ENCODE results near the gene SMARCAD1.

DNA sequence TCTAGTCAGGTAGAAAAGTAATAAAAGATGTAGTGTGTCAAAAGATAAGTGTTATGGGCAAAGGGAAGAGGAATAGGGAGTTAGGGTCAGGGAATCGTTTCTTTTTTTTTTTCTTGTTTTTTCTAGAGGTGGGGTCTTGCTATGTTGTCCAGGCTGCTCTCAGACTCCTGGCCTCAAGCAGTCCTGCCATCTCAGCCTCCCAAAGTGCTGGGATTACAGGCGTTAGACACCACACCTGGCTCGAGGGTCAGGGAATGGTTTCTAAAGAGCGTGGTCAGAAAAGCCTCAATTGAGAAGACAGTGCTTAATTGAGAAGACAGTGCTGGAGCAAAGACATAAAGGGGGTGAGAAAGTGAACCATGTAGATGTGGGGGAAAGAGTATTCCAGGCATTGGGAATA is 19.1 kb downstream of the SMARCAD1 start:
- TF ChIP-seq, protein P1, sequence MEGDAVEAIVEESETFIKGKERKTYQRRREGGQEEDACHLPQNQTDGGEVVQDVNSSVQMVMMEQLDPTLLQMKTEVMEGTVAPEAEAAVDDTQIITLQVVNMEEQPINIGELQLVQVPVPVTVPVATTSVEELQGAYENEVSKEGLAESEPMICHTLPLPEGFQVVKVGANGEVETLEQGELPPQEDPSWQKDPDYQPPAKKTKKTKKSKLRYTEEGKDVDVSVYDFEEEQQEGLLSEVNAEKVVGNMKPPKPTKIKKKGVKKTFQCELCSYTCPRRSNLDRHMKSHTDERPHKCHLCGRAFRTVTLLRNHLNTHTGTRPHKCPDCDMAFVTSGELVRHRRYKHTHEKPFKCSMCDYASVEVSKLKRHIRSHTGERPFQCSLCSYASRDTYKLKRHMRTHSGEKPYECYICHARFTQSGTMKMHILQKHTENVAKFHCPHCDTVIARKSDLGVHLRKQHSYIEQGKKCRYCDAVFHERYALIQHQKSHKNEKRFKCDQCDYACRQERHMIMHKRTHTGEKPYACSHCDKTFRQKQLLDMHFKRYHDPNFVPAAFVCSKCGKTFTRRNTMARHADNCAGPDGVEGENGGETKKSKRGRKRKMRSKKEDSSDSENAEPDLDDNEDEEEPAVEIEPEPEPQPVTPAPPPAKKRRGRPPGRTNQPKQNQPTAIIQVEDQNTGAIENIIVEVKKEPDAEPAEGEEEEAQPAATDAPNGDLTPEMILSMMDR (IDR thresholded peaks at IDR 0.05) = no peak
- TF ChIP-seq POLR2A (IDR thresholded peaks at IDR 0.05) (no peak), EP300 (IDR thresholded peaks at IDR 0.05) (no peak), POLR2AphosphoS5 (IDR thresholded peaks at IDR 0.05) (no peak)

Data from stomach (tissue), 4 donors.